DOHH2 (cell line): Measurements from ENCODE around the gene PPFIA3.

Experiments
- H3F3A ChIP-seq: fragments of 200-600 bp; sonication (generic), shearing (Covaris generic); 2 replicates; pipeline ENCODE4 v1.6.0; 2016; ENCODE audit warnings: antibody characterized with exemption, mild to moderate bottlenecking; ENCODE audit not compliant: control insufficient read depth, insufficient read depth
- H3K27ac ChIP-seq: fragments of 200-600 bp; sonication (generic); 2 replicates; pipeline ENCODE4 v1.5.1; 2014; ENCODE audit warnings: low read depth, mild to moderate bottlenecking, low read length, moderate library complexity
- H3K27me3 ChIP-seq: fragments of 200-600 bp; sonication (generic); 2 replicates; pipeline ENCODE4 v1.6.1; 2014; ENCODE audit warnings: mild to moderate bottlenecking, low read length, mixed read lengths; ENCODE audit not compliant: control insufficient read depth
- H3K36me3 ChIP-seq: fragments of 200-600 bp; sonication (generic); 2 replicates; pipeline ENCODE4 v1.6.1; 2014; ENCODE audit warnings: mild to moderate bottlenecking, low read length, moderate library complexity, mixed read lengths; ENCODE audit not compliant: control insufficient read depth
- H3K4me1 ChIP-seq: fragments of 200-600 bp; sonication (generic); 2 replicates; pipeline ENCODE4 v1.6.1; 2014; ENCODE audit warnings: mild to moderate bottlenecking, low read length, mixed read lengths; ENCODE audit not compliant: control insufficient read depth
- H3K4me2 ChIP-seq: fragments of 200-600 bp; sonication (generic); 2 replicates; pipeline ENCODE4 v1.6.0; 2014; ENCODE audit warnings: mild to moderate bottlenecking, low read length, moderate library complexity
- H3K4me3 ChIP-seq: fragments of 200-600 bp; sonication (generic); 2 replicates; pipeline ENCODE4 v1.5.1; 2014; ENCODE audit warnings: mild to moderate bottlenecking, low read length, mixed read lengths
- H3K79me2 ChIP-seq: fragments of 200-600 bp; sonication (generic); 2 replicates; pipeline ENCODE4 v1.6.1; 2014; ENCODE audit warnings: mild to moderate bottlenecking, low read length, mixed read lengths; ENCODE audit not compliant: control insufficient read depth
- H3K9me2 ChIP-seq: fragments of 200-600 bp; sonication (generic); replicated peaks from 2 replicates; pipeline ENCODE4 v1.6.1; 2014; ENCODE audit warnings: mild to moderate bottlenecking, low read length, mixed read lengths; ENCODE audit not compliant: control insufficient read depth
- H3K9me3 ChIP-seq: fragments of 200-600 bp; sonication (generic); 2 replicates; pipeline ENCODE4 v1.6.1; 2014; ENCODE audit warnings: antibody characterized with exemption, low read length, mixed read lengths; ENCODE audit not compliant: control insufficient read depth, insufficient read depth
- H4K20me1 ChIP-seq: fragments of 200-600 bp; sonication (generic); 2 replicates; pipeline ENCODE4 v1.6.0; 2014; ENCODE audit warnings: low read depth, mild to moderate bottlenecking, antibody characterized with exemption, low read length, moderate library complexity; ENCODE audit not compliant: control insufficient read depth, insufficient read depth
- CTCF ChIP-seq: fragments of 200-600 bp; sonication (generic); IDR thresholded peaks from one replicate; pipeline ENCODE4 v1.5.1; 2014; ENCODE audit warnings: antibody characterized with exemption, mild to moderate bottlenecking, low read depth, low read length; ENCODE audit not compliant: poor library complexity, severe bottlenecking
- EZH2phosphoT487 ChIP-seq: fragments of 200-600 bp; sonication (generic); IDR thresholded peaks from 2 replicates; pipeline ENCODE4 v1.6.1; 2017; ENCODE audit warnings: borderline replicate concordance, mild to moderate bottlenecking, antibody characterized with exemption, low read length, moderate library complexity, mixed read lengths

The PPFIA3 gene

GRCh38 chr19:49110567-49110966 lies 8.8 kb upstream of the PPFIA3 start:
- no peak overlapping the region for H3K4me3 ChIP-seq
- H4K20me1 ChIP-seq, result peaks cover 15% of the 10 kb centered on the region
- H3K27ac ChIP-seq, result no peak overlapping the region
- no peaks in the 10 kb centered on the region for H3K9me3 ChIP-seq
- no peaks in the 10 kb centered on the region for H3K79me2 ChIP-seq
- H3K36me3 ChIP-seq, result peaks cover 41% of the 10 kb centered on the region
- H3K27me3 ChIP-seq, result no peaks in the 10 kb centered on the region
- peaks cover 33% of the 10 kb centered on the region for H3F3A ChIP-seq
- TF ChIP-seq CTCF, result no peak
- TF ChIP-seq EZH2phosphoT487, result no peak
- no peaks in the 10 kb centered on the region for H3K9me2 ChIP-seq
- H3K4me1 ChIP-seq, result peaks cover 11% of the 10 kb centered on the region
- no peak overlapping the region for H3K4me2 ChIP-seq

DNA sequence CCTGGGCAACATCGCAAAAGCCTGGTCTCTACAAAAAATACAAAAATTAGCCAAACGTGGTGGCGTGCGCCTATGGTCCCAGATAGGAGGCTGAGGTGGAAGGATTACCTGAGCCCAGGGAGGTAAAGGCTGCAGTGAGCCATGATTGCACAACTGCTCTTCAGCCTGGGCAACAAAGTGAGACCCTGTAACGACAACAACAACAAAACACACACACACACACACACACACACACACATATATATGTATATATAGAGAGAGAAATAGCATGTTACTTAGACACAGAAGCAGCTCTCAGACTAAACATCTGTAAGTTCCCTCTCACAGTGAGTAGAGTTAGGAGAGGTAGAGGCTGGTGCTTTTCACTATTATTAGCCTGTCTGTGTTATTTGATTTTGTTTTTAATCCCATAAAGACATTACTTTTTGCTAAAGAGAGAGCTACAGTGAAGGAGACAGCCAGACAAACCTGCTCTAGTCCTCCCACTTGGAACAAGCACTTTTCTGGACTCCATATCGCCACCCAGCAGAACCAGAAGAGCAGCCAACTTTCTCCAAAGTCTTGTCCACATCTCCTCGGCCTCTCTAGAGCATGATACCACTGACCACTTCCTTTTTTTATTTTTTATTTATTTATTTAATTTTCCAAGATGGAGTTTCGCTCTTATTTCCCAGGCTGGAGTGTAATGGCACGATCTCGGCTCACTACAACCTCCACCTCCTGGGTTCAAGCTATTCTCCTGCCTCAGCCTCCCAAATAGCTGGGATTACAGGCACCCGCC lies 7.9 kb upstream of the PPFIA3 start:
- H3K4me1 ChIP-seq, result peaks cover 14% of the 10 kb centered on the region
- H3K9me2 ChIP-seq, result no peaks in the 10 kb centered on the region
- TF ChIP-seq EZH2phosphoT487 (no peak), CTCF (no peak)
- H3K27me3 ChIP-seq, result no peaks in the 10 kb centered on the region
- no peaks in the 10 kb centered on the region for H3K9me3 ChIP-seq
- no peaks in the 10 kb centered on the region for H3K79me2 ChIP-seq
- no peak overlapping the region for H3K4me2 ChIP-seq
- no peak overlapping the region for H3K4me3 ChIP-seq
- peaks cover 27% of the 10 kb centered on the region for H3F3A ChIP-seq
- peaks cover 33% of the 10 kb centered on the region for H3K36me3 ChIP-seq
- H3K27ac ChIP-seq, result no peak overlapping the region
- H4K20me1 ChIP-seq, result peaks cover 14% of the 10 kb centered on the region

DNA sequence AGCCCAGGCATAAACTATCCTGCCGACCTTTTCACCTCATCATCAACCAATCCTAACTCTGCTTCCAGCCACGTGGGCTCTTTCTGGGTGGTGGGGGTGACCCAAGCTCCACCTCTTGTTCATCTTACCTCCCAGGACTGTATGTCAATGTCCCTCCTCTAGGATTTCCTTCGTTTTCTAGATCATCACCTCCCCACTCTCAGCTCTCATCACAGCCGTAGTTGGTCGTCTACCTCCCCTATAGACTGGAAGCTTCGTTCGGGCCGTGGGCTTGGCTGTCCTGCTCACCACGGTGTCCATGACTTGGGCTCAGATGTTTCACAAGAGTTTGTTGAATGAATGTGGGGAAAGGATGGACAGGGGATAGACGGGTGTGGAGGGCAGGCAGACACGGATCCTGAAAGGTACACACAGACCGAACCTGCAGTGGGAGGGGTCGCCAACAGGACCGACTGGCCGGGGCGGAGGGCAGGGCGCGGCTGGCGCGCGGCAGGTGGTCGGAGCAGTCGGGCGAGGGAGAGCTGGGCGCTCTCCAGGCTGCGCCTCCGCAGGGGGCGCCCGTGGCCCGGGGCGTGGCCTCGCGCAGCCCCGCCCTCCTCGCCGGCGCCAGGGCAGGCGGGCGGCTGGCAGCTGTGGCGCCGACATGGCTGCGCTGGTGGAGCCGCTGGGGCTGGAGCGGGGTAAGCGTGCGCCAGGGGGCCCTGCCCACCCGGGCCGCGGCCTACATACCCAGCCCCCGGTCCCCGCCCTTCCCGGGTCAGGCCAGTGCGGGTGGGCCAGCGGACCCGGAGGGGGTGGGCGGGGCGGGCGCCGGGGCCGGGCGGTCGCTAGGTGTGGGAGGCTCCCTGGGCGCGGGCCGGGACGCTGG lies 5.3 kb upstream of the PPFIA3 start, which contains the start of gene LIN7B:
Gene LIN7B (plus strand): TSS at position 609 of the 868 bp plus-strand sequence. CDS start 35 bp downstream, at position 644.
- no peaks in the 10 kb centered on the region for H3K79me2 ChIP-seq
- H3K27ac ChIP-seq, result no peak within 1 kb of the TSS
- H4K20me1 ChIP-seq, result no peaks in the 10 kb centered on the region
- peaks cover 26% of the 10 kb centered on the region for H3K4me1 ChIP-seq
- TF ChIP-seq EZH2phosphoT487 (no peak), CTCF (peak; percentile 59)
- peak within 1 kb of the TSS; percentile 73 for H3K4me3 ChIP-seq
- H3K36me3 ChIP-seq, result peaks cover 7% of the 10 kb centered on the region
- H3K9me2 ChIP-seq, result no peaks in the 10 kb centered on the region
- H3K9me3 ChIP-seq, result no peaks in the 10 kb centered on the region
- peaks cover 22% of the 10 kb centered on the region for H3F3A ChIP-seq
- H3K4me2 ChIP-seq, result peak within 1 kb of the TSS; percentile 89
- no peaks in the 10 kb centered on the region for H3K27me3 ChIP-seq
